ENCODE measurements around the gene SNAPC2.

Gene SNAPC2

DNA sequence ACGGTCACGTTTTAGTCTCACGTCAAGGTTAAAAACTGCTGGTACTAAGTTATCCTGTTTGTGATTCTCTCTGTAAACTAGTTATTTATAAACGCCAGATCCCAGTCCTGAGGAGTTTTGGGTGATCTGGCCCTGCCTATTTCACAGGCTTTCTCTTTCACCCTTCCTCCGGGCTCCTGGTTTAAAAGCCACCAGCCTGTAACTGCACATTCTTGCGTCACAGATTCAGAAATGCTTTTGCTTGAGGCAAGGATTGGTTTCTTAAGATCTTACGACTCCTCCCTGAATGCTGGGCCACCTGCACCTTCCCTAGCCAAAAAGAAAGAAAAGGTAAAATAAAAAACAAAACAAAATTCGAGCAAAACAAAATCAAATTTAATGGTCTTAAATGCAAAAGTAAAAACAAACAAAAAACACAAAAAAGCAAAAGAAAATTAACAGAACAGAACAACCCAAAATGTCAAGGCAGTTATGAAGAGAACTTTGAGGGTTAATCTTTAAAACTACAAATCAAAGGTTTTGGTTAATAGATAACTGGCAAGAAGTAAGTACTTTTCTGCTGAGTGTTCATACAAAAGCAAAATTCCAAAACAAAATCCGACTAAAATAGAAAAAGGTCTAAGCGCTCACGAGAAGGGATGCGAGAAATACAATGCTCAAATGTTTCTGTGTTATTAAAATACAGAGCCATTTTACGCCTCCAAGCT, 41.9 kb downstream of the SNAPC2 start:
- Histone ChIP-seq H3K4me3 (ENCODE audit: low read depth, low read length) (no peak overlapping the region), H3K9me3 (ENCODE audit: severe bottlenecking) (no peaks in the 10 kb centered on the region), H3K27ac (no peak overlapping the region), H3K36me3 (peaks cover 71% of the 10 kb centered on the region), H3K27me3 (ENCODE audit: insufficient read depth, low read depth, severe bottlenecking) (no peaks in the 10 kb centered on the region)
- DNase-seq, result no peak
- TF ChIP-seq, protein P1, sequence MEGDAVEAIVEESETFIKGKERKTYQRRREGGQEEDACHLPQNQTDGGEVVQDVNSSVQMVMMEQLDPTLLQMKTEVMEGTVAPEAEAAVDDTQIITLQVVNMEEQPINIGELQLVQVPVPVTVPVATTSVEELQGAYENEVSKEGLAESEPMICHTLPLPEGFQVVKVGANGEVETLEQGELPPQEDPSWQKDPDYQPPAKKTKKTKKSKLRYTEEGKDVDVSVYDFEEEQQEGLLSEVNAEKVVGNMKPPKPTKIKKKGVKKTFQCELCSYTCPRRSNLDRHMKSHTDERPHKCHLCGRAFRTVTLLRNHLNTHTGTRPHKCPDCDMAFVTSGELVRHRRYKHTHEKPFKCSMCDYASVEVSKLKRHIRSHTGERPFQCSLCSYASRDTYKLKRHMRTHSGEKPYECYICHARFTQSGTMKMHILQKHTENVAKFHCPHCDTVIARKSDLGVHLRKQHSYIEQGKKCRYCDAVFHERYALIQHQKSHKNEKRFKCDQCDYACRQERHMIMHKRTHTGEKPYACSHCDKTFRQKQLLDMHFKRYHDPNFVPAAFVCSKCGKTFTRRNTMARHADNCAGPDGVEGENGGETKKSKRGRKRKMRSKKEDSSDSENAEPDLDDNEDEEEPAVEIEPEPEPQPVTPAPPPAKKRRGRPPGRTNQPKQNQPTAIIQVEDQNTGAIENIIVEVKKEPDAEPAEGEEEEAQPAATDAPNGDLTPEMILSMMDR (IDR thresholded peaks at IDR 0.05; ENCODE audit: low read depth, low read length), result no peak

DNA sequence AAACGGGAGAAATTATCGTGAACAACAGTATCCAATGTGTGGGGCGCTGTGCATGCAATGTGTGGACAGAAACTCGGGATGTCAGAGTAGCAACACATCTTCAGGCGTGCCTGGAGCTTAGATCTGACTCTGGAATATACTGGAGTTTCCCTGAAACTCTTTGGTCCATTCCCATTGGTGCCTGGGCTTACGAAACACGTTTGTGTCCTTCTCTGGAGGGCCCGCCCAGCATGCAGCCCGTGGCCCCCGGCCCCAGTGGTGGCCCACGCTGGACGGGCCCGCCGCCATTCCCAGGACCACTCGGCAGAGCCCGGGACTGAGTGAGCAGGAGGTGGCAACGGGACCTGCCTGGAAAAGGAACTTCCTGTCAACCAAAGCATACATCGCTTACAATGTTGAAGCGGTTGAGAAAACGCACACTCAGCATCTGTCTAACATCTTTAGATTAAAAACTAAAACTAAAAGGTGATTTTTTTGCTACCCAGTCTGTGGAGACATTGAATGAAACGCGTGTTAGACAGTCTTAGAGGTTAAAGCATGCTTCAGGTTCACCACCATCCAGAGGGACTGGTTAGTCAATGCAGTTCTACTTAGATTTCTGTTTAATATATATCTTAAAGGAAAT, 42.6 kb downstream of the SNAPC2 start:
- Histone ChIP-seq H3K9me3 (ENCODE audit: severe bottlenecking) (no peaks in the 10 kb centered on the region), H3K36me3 (peaks cover 78% of the 10 kb centered on the region), H3K27me3 (ENCODE audit: insufficient read depth, low read depth, severe bottlenecking) (no peaks in the 10 kb centered on the region), H3K27ac (no peak overlapping the region), H3K4me3 (ENCODE audit: low read depth, low read length) (no peak overlapping the region)
- no peak for DNase-seq
- TF ChIP-seq, protein P1 (IDR thresholded peaks at IDR 0.05; ENCODE audit: low read depth, low read length), result no peak

DNA sequence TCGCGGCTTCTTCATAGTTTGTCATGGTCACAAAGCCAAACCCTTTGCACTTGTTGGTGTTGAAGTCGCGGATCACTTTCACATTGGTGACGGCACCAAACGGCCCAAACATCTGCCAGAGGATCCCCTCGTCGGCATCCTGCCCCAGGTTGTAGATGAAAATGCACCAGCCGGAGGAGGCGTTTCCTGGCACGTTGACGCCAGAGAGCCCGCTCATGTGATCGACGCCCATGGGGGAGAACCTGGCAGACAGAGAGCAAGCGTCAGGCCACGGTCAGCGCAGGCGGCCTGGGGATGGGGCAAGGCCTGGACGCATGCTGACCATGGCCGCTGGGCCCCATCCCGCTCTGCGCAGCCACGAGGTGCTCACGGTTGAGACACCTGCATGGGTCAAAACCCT, 43.4 kb downstream of the SNAPC2 start:
- H3K27ac ChIP-seq, result no peak overlapping the region
- no peaks in the 10 kb centered on the region for H3K9me3 ChIP-seq (ENCODE audit: severe bottlenecking)
- DNase-seq, result no peak
- H3K36me3 ChIP-seq, result peaks cover 86% of the 10 kb centered on the region
- TF ChIP-seq, protein P1 (IDR thresholded peaks at IDR 0.05; ENCODE audit: low read depth, low read length), result no peak
- H3K4me3 ChIP-seq (ENCODE audit: low read depth, low read length), result no peak overlapping the region
- H3K27me3 ChIP-seq (ENCODE audit: insufficient read depth, low read depth, severe bottlenecking), result no peaks in the 10 kb centered on the region

DNA sequence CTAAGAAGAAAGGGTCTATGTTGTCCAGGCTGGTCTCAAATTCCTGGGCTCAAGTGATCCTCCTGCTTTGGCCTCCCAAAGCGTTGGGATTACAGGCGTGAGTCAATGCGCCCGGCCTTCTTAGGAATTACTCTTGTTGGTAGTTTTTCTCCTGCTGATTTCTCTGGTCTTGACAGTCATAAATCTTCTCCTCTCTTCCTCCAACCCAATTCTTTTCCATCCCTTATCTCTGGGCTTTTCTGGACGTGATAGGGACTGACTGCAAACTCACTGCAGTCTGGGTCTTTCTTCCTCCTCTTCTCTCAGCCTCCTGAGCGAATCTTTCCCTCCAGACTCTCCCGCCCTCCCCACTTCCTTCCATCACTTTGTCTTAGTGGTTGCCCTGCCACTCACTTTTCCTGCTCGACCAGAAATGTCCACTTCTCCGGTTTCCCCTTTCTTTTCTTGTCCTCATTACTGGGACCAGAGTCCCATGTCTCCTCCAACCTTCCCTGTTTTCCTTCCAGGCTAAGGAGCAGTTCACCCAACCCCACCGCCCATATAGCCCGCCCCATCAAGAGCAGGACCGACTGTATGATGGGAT, 45.2 kb downstream of the SNAPC2 start:
- Histone ChIP-seq H3K36me3 (peaks cover 92% of the 10 kb centered on the region), H3K27ac (no peak overlapping the region), H3K9me3 (ENCODE audit: severe bottlenecking) (no peaks in the 10 kb centered on the region), H3K4me3 (ENCODE audit: low read depth, low read length) (no peak overlapping the region), H3K27me3 (ENCODE audit: insufficient read depth, low read depth, severe bottlenecking) (no peaks in the 10 kb centered on the region)
- TF ChIP-seq, protein P1 (IDR thresholded peaks at IDR 0.05; ENCODE audit: low read depth, low read length), result no peak
- no peak for DNase-seq

DNA sequence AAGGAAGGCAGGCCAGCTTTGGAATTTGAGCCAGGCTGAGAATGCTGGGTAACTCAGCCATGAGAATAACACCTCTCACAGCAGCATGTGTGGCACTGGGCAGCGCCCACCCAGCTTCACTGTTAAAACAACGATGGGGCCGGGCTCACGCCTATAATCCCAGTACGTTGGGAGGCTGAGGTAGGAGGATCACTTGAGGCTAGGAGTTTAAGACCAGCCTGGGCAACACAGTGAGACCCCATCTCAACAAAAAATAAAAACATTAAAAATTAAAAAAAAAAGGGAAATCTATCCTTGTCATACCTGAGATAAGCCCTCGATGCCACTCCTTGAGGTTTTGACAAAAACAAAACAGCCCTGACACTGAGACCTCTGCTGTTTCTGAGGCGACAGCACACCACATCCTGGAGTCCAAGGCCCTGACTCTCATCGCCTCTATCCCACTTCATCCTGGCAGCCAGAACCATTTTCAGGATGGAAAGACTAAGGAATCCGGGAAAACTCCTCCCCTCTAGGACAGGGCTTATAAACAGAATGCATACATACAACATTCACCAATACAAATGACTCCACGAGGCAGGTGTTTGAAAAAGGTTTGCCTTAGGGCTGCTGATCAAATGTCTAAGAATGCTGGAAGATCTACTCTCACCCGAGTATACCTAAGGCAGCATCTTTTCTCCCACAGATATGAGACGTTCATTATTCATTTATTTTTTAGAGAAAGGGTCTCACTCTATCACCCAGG, 46.0 kb downstream of the SNAPC2 start:
- no peaks in the 10 kb centered on the region for H3K9me3 ChIP-seq (ENCODE audit: severe bottlenecking)
- no peaks in the 10 kb centered on the region for H3K27me3 ChIP-seq (ENCODE audit: insufficient read depth, low read depth, severe bottlenecking)
- TF ChIP-seq, protein P1 (IDR thresholded peaks at IDR 0.05; ENCODE audit: low read depth, low read length), result no peak
- DNase-seq, result no peak
- H3K27ac ChIP-seq, result no peak overlapping the region
- no peak overlapping the region for H3K4me3 ChIP-seq (ENCODE audit: low read depth, low read length)
- peaks cover 94% of the 10 kb centered on the region for H3K36me3 ChIP-seq

Measured in WERI-Rb-1 (cell line).